Coronary artery (tissue), 2 donors: ENCODE measurements around the gene ITM2C.

Source experiments
- DNase-seq: peaks from one replicate; pipeline ENCODE4 v3.0.0-alpha.2; 2017; ENCODE audit warnings: low spot score
- H3K27ac ChIP-seq, 2 donors: fragments of 200-600 bp; sonication (generic); one replicate each; pipeline ENCODE4 v1.5.1; 2016 to 2019
- H3K4me3 ChIP-seq: fragments of 200-600 bp; sonication (generic); 2 replicates; pipeline ENCODE4 v1.5.1; 2016; ENCODE audit warnings: mild to moderate bottlenecking, moderate library complexity
- CTCF ChIP-seq: fragments of 200-600 bp; sonication (generic); IDR thresholded peaks from one replicate; pipeline ENCODE4 v1.5.1; 2019; ENCODE audit warnings: antibody characterized with exemption

Gene ITM2C

GRCh38 chr2:230864605-230865306, at the start of gene ITM2C:
Gene ITM2C, plus strand, starts transcription at chr2:230864942. Its CDS starts 84 bp downstream, at chr2:230865026.
- H3K27ac ChIP-seq: peak within 1 kb of the TSS in 1 of 2 donors; percentile 35

GRCh38 chr2:230815088-230815487, 49.7 kb upstream of the ITM2C start:
- H3K27ac ChIP-seq: no peak overlapping the region
- DNase-seq: no peak
- TF ChIP-seq CTCF: no peak
- H3K4me3 ChIP-seq: no peak overlapping the region

More at GRCh38 chr2:230864605-230865306, at the start of gene ITM2C:
- no peak for DNase-seq
- TF ChIP-seq CTCF: no peak
- H3K4me3 ChIP-seq: peak within 1 kb of the TSS; percentile 85

GRCh38 chr2:230816735-230817134, 48.0 kb upstream of the ITM2C start:
- TF ChIP-seq CTCF: no peak
- no peak for DNase-seq
- Histone ChIP-seq H3K27ac (no peak overlapping the region), H3K4me3 (no peak overlapping the region)

GRCh38 chr2:230819433-230819832, 45.3 kb upstream of the ITM2C start:
- TF ChIP-seq CTCF: no peak
- Histone ChIP-seq H3K27ac (no peak overlapping the region), H3K4me3 (no peak overlapping the region)
- no peak for DNase-seq

GRCh38 chr2:230821261-230821990, 43.3 kb upstream of the ITM2C start:
- no peak for TF ChIP-seq CTCF
- H3K27ac ChIP-seq: no peak overlapping the region
- DNase-seq: no peak
- H3K4me3 ChIP-seq: no peak overlapping the region

GRCh38 chr2:230821991-230822520, 42.7 kb upstream of the ITM2C start:
- no peak for TF ChIP-seq CTCF

More at GRCh38 chr2:230821991-230822520, 42.7 kb upstream of the ITM2C start:
- no peak overlapping the region for H3K27ac ChIP-seq
- DNase-seq: no peak
- H3K4me3 ChIP-seq: no peak overlapping the region
